ENCODE measurements around the gene CNGA1.
A peak's percentile ranks its signal among the peaks of the same experiment; 100 is the strongest.

Gene CNGA1

DNA sequence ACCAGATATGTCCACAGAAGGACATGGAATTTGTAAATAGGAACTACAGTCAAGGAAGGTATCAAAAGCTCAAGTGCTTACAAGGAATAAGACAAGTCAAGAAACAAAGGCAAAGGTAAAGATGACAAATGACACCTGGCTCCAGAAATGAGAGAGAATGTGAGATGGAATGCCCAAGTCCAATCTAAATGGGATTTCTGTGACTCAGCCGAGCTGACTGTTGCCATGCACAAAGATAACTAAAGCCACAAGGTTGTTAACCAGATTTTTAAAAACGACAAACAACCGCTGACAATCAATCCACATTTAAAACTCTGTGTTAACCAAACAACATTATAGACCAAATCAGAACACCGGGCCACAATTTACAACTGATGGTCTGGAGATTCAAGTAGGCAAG lies 103.2 kb downstream of the CNGA1 start:
- peak in 1 of 51 donors; percentile 33 for DNase-seq

DNA sequence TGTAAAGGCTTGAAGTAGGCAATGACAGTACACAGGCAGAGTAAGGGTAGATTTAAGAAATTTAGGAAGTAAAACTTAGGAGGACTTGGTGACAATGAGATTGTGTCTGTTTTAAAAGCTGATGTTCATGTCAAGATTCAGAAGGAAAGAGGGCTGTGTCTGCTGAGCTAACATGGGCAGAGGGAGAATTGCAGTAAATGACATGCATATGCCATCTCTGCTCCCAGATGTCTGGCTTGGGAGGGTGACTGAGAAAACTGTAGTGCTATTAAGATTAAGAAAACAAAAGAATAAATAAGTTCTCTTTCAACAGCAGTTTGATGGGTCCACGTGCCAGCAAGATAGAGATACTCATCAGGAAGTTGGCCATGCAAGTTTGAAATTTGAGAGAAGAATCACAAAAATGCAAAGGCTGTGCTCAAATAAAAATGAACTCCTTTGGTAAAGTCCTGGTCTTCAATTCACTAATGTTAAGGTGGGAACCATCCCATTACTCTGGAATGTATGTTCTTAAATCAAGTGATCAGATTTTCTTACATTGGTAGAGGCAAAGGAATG lies 109.3 kb downstream of the CNGA1 start:
- DNase-seq: no peak

DNA sequence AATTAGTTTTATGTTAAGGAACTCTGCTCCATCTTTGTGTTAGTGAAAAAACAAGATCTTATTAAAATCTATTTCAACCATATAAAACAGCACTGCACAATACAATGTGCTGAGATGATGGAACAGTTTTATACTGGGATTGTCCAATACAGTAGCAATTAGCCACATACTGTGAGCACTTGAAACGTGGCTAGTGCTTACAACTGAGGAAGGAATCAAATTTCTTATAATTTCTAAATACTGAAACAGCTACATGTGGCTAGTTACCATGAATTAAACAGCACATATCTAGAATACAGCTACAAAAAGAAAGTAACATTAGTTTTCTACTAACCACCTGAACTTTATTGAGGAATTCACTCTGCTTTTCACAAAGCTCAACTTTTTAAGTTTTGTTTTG lies 116.8 kb downstream of the CNGA1 start:
- no peak for DNase-seq

- DNase-seq: no peak
These were observed 124.6 kb downstream of the CNGA1 start for GRCh38 chr4:47891928-47892327.

Measured in hypothalamus (tissue), 51 donors.